Endometrial microvascular endothelial cells (primary cell): ENCODE results near the gene INPP4A. TPM values are rescaled to one million over a fixed set of nuclear protein-coding genes. Genes with fewer than 3 reads are reported as not detected.

Source experiments
- in situ Hi-C: cut with HindIII; loops from 2 replicates; pipeline ENCODE4 v1.10.0; 2017; ENCODE audit warnings: low sequenced_read_pairs, low pct_unique_long_range_greater_than_20kb; ENCODE audit errors: inconsistent ontology term
- total RNA-seq: library from RNA; depleted of rRNA; stranded (reverse); fragments of >200 nt; gene quantifications from one replicate; pipeline ENCODE4 v1.2.3, GENCODE V29; 2015; ENCODE audit errors: inconsistent ontology term

INPP4A gene
- total RNA-seq, 1 donor from 2014 or later, result 25.3 TPM

GRCh38 chr2:98547092-98547790 is 102.6 kb downstream of the INPP4A start:
- in situ Hi-C loops, result no loop called here

GRCh38 chr2:98548920-98549818 is 104.5 kb downstream of the INPP4A start:
- in situ Hi-C loops, result no loop called here

GRCh38 chr2:98550165-98550564 is 105.5 kb downstream of the INPP4A start:
- in situ Hi-C loops, result no loop called here

GRCh38 chr2:98551316-98551715 is 106.7 kb downstream of the INPP4A start:
- in situ Hi-C loops, result no loop called here

GRCh38 chr2:98552499-98553179 is 108.0 kb downstream of the INPP4A start:
- in situ Hi-C loops, result no loop called here

GRCh38 chr2:98554116-98554861 is 109.6 kb downstream of the INPP4A start:
- in situ Hi-C loops, result no loop called here

GRCh38 chr2:98555696-98556095 is 111.0 kb downstream of the INPP4A start:
- in situ Hi-C loops, result no loop called here

GRCh38 chr2:98556344-98557033 is 111.8 kb downstream of the INPP4A start:
- in situ Hi-C loops, result no loop called here

GRCh38 chr2:98558852-98559530 is 114.3 kb downstream of the INPP4A start:
- in situ Hi-C loops, result no loop called here

GRCh38 chr2:98559581-98559980 is 114.9 kb downstream of the INPP4A start:
- in situ Hi-C loops, result no loop called here

- in situ Hi-C loops, result no loop called here
Observed at GRCh38 chr2:98560256-98560771, 115.7 kb downstream of the INPP4A start.

- in situ Hi-C loops, result no loop called here
Observed at GRCh38 chr2:98561018-98561417, 116.4 kb downstream of the INPP4A start.

- in situ Hi-C loops, result no loop called here
Observed at GRCh38 chr2:98561902-98562695, 117.4 kb downstream of the INPP4A start.

- in situ Hi-C loops, result no loop called here
Observed at GRCh38 chr2:98563394-98563793, 118.7 kb downstream of the INPP4A start.

- in situ Hi-C loops, result no loop called here
Observed at GRCh38 chr2:98564541-98565132, 120.0 kb downstream of the INPP4A start.

- in situ Hi-C loops, result no loop called here
Observed at GRCh38 chr2:98565286-98565860, 120.7 kb downstream of the INPP4A start.
